22Rv1 (cell line): ENCODE measurements around the gene TNPO3.

Experiments used
- H3K27ac ChIP-seq: fragments of 450-650 bp; 2 replicates; pipeline ENCODE4 v1.5.1; 2017
- ZFX ChIP-seq: fragments of 450-650 bp; IDR thresholded peaks from 2 replicates; pipeline ENCODE4 v1.6.1; 2017; ENCODE audit warnings: antibody characterized with exemption, borderline replicate concordance
- TF ChIP-seq, protein P1 (sequence below): fragments of 450-650 bp; IDR thresholded peaks from 2 replicates; pipeline ENCODE4 v1.5.1; 2017; ENCODE audit warnings: mild to moderate bottlenecking

TNPO3 gene

GRCh38 chr7:128932862-128933179, 122.1 kb downstream of the TNPO3 start:
- no peak for TF ChIP-seq ZFX
- TF ChIP-seq, protein P1, sequence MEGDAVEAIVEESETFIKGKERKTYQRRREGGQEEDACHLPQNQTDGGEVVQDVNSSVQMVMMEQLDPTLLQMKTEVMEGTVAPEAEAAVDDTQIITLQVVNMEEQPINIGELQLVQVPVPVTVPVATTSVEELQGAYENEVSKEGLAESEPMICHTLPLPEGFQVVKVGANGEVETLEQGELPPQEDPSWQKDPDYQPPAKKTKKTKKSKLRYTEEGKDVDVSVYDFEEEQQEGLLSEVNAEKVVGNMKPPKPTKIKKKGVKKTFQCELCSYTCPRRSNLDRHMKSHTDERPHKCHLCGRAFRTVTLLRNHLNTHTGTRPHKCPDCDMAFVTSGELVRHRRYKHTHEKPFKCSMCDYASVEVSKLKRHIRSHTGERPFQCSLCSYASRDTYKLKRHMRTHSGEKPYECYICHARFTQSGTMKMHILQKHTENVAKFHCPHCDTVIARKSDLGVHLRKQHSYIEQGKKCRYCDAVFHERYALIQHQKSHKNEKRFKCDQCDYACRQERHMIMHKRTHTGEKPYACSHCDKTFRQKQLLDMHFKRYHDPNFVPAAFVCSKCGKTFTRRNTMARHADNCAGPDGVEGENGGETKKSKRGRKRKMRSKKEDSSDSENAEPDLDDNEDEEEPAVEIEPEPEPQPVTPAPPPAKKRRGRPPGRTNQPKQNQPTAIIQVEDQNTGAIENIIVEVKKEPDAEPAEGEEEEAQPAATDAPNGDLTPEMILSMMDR = no peak
- no peak overlapping the region for H3K27ac ChIP-seq

- no peak overlapping the region for H3K27ac ChIP-seq
- TF ChIP-seq ZFX = no peak
- TF ChIP-seq, protein P1 = no peak
These were observed 122.7 kb downstream of the TNPO3 start for GRCh38 chr7:128931965-128932861.

DNA sequence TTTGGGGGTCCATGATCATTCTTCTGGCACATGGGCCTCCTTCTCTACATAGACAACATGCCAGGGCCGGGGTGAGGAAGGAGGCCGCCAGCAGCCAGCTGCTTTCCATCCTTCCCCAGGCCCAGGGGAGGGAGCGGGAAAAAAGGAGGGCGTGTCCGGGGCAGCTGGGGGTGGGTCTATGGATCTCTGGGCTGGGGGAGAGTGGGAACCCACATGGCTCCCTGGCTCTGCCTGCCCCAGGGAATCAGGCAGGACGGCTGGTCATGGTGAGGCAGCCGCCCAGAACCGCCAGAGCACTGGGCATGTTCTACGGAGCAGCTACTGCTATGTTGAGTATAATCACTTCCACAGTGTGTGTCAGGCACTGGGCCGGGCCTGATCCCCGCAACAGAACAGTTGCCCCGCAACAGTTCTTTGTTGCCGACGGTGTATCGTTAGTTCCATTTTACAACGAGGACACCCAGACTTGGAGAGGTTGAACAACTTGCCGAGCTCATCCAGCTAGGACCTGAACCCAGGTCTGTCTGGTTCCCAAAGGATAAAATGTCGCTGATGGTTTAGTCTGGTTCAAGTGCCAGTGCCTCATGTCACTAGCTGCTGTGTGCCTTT, 123.6 kb downstream of the TNPO3 start:
- H3K27ac ChIP-seq = no peak overlapping the region
- no peak for TF ChIP-seq ZFX
- TF ChIP-seq, protein P1 = no peak

DNA sequence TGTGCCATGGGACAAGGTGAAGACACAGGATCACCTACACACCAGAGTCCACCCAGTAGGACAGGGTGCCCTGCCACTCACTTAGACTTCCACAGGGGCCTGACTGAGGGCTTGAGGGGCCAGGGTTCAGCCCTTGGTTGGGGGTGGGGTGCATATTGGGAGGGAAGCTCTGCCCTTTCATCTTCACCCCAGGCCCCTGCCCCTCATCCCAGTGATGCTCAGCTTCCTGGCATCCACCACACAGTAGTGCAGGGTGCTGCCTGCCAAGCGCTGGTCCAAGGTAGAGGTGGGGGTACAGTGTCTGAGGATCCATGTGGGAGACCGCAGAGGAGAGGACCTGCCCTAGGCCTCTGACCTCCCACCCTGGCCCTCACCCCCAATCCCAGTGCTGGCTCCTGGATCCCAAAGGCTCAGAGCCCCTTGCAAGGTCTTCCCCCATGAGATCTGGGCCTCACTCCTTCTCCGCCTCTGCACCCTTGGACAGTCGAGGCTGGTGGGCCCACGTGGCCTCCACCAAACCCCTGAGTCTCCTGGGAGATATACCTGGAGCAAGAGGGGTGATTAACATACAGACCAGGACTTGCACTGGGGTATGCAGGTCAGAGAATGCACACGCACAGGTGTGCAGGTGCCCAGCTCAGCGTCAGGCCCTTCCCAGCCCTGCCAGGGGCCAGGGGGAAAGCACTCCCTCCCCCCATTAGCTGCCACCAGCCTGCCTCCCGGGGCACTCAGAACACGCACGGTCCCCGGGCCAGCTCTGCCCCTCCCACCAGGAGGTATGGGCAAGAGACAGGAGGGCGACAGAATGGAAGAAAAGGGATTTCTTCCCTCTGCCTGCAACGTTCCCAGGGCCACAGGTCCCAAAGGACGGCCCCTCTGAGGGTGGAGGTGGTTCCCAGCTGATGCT, 125.8 kb downstream of the TNPO3 start:
- no peak for TF ChIP-seq ZFX
- TF ChIP-seq, protein P1 = no peak
- no peak overlapping the region for H3K27ac ChIP-seq

GRCh38 chr7:128928159-128928813, 126.6 kb downstream of the TNPO3 start:
- TF ChIP-seq ZFX = no peak
- TF ChIP-seq, protein P1 = no peak
- H3K27ac ChIP-seq = no peak overlapping the region

GRCh38 chr7:128924707-128925588, 130.0 kb downstream of the TNPO3 start:
- H3K27ac ChIP-seq = no peak overlapping the region
- TF ChIP-seq ZFX = no peak
- TF ChIP-seq, protein P1 = no peak
